NB4 (cell line): Measurements from ENCODE around the gene SMARCA2.
A peak's percentile ranks its signal among the peaks of the same experiment; 100 is the strongest.

Source experiments
- DNase-seq: peaks from one replicate; pipeline ENCODE4 v3.0.0; 2010; ENCODE audit warnings: low read depth
- H3K4me3 ChIP-seq: one replicate; pipeline ENCODE4 v1.5.1; 2011; ENCODE audit warnings: mild to moderate bottlenecking, low read depth, low read length, moderate library complexity
- MYC ChIP-seq: IDR thresholded peaks from 2 replicates; pipeline ENCODE4 v1.6.1; 2011; ENCODE audit warnings: low read depth, low read length
- POLR2A ChIP-seq: IDR thresholded peaks from 2 replicates; pipeline ENCODE4 v1.6.1; 2011; ENCODE audit warnings: mild to moderate bottlenecking; ENCODE audit not compliant: insufficient read length; ENCODE audit errors: extremely low read depth
- TF ChIP-seq, protein P1 (sequence below): IDR thresholded peaks from one replicate; pipeline ENCODE4 v1.5.1; 2012; ENCODE audit warnings: low read depth, low read length
- TF ChIP-seq, protein P2 (sequence below): IDR thresholded peaks from 2 replicates; pipeline ENCODE4 v1.6.1; 2011; ENCODE audit warnings: low read depth, low read length

SMARCA2 gene

DNA sequence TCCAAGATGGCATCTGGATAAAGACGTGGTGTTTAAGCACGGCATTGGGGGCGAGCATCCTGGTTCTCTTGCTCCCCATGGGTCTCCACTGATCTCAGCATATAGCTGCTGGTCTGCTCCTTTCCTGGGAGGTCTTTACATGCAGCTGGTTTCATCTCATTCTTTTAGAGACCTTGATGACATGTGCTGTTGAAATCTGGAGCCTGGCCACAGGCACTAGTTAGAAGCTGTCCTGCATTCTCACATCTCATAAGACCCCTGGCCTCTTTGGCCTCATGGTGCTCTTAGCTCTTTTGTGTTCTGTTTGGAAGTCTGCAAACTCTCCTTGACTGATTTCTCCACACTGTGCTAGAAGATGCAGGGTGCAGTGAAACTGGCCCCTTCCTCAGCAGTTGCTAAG lies 113.0 kb downstream of the SMARCA2 start:
- H3K4me3 ChIP-seq, result no peak overlapping the region
- TF ChIP-seq, protein P1, sequence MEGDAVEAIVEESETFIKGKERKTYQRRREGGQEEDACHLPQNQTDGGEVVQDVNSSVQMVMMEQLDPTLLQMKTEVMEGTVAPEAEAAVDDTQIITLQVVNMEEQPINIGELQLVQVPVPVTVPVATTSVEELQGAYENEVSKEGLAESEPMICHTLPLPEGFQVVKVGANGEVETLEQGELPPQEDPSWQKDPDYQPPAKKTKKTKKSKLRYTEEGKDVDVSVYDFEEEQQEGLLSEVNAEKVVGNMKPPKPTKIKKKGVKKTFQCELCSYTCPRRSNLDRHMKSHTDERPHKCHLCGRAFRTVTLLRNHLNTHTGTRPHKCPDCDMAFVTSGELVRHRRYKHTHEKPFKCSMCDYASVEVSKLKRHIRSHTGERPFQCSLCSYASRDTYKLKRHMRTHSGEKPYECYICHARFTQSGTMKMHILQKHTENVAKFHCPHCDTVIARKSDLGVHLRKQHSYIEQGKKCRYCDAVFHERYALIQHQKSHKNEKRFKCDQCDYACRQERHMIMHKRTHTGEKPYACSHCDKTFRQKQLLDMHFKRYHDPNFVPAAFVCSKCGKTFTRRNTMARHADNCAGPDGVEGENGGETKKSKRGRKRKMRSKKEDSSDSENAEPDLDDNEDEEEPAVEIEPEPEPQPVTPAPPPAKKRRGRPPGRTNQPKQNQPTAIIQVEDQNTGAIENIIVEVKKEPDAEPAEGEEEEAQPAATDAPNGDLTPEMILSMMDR, result no peak
- TF ChIP-seq, protein P2, sequence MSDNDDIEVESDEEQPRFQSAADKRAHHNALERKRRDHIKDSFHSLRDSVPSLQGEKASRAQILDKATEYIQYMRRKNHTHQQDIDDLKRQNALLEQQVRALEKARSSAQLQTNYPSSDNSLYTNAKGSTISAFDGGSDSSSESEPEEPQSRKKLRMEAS, result no peak
- TF ChIP-seq POLR2A (no peak), MYC (no peak)
- no peak for DNase-seq

DNA sequence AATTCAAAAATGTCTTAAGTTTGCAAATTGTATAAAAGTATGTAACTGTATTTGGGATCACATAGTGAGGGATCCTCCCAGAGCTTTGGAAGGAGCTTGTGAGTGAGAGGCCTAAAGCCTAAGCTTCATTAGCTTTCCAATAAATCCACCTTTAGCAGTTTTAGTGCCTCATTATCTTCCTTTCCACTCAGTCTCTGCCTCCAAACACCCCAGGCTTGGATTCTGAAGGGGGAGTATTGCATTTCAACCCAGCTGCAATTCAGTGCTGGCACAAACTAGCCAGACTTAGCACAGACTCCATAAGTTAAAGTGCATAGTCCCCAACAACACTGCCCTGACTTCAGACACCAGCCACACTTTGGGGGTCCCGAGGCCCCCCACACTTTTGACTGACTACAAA lies 113.5 kb downstream of the SMARCA2 start:
- no peak overlapping the region for H3K4me3 ChIP-seq
- no peak for DNase-seq
- TF ChIP-seq, protein P2, result no peak
- TF ChIP-seq MYC (no peak), POLR2A (no peak)
- TF ChIP-seq, protein P1, result no peak

DNA sequence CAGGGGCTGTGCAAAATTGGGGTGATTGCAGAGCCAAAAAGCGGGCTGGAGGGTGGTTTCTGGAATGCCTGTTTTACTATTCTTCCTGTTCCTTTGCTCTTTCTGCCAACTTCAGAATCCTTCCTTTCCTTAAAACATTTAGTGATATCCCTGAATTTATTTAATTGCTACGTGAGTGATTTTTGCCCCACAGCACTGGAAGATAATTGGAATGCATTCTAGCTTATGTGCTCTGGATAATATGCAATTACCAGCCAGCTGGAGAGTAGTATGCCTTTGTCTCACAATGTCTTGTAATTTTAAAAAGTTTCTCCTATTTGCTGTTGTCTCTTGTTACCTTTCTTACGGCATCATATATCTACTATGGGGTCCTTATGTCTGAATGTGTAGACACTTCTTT lies 115.8 kb downstream of the SMARCA2 start:
- TF ChIP-seq, protein P2, result no peak
- no peak for TF ChIP-seq MYC
- TF ChIP-seq POLR2A, result no peak
- TF ChIP-seq, protein P1, result no peak
- DNase-seq, result no peak
- H3K4me3 ChIP-seq, result no peak overlapping the region

DNA sequence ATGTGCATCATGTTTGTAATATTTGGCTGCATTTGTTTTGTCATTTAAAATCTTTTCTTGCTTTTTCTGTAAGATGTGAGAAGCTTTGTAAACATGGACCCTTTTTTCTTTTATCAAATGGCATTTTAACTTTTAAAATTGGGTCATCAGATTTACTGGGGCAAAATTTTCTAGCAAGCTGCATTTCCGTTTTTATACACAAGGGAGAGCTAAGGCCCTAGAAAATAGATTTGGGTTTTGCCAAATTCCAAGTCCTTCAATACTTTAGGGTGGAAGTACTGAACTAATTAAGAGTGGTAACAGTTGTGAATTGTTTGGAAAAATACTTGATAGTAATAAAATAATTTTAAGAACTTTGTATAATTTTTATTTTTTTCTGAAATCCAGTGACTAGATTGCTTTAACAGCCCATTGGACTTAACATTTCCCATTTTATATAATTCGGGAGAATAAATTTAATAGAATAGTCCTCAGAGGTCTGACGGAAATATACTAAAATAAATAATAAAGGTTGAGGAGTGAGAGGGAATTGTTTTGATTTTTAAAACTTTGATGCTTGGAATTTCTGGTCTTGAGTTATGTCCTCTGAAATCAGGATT lies 117.4 kb downstream of the SMARCA2 start:
- H3K4me3 ChIP-seq, result no peak overlapping the region
- TF ChIP-seq MYC, result no peak
- TF ChIP-seq, protein P1, result peak; percentile 80
- TF ChIP-seq, protein P2, result no peak
- DNase-seq, result peak; percentile 57

DNA sequence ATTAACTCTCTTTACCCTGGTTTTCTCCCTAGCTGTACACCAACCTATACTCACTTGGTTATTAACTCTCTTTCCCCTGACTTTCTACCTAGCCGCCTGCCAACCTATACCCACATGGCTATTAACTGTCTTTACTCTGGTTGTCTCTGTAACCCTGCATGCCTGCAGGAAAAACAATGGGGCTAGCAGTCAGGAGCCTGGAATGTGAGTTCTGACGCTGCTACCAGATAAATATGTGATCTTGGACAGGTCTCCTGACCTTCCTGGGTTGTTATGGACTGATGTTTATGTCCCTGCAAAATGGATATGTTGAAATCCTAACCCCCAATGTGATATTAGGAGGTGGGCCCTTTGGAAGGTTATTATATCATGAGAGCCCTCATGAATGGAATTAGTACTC lies 119.2 kb downstream of the SMARCA2 start:
- TF ChIP-seq MYC (no peak), POLR2A (no peak)
- TF ChIP-seq, protein P1, result no peak
- TF ChIP-seq, protein P2, result no peak
- DNase-seq, result no peak
- H3K4me3 ChIP-seq, result no peak overlapping the region
